Panc1 (cell line): Measurements from ENCODE around the gene CEP85L. TPM values are rescaled to one million over a fixed set of nuclear protein-coding genes. Genes with fewer than 3 reads are reported as not detected.
"Not testable (repeated sequence)": the region's sequence is repeated elsewhere in the genome, so short reads cannot be mapped to it uniquely, and the experiment has no call there.

Experiments used
- ATAC-seq: fragments of 200-7000 bp; cut with Tn5 transposase; 2 replicates; pipeline ENCODE4 v1.9.1; 2020; ENCODE audit warnings: mild to moderate bottlenecking, moderate library complexity
- BruUV-seq: library from RNA; stranded (reverse); fragments of 400-500 nt; replicated peaks from 2 replicates; lab custom pipeline; 2021; lab: Mats Ljungman, UMichigan
- CTCF ChIA-PET: fragments of 300-600 bp; sonication (Branson Sonifier 250); formaldehyde crosslinking; loops from one replicate; lab custom pipeline; 2022; ENCODE audit warnings: antibody characterized with exemption; lab: Charles Lee
- POLR2A ChIA-PET: fragments of 300-600 bp; sonication (Branson Sonifier 250); formaldehyde crosslinking; loops from one replicate; lab custom pipeline; 2022; ENCODE audit warnings: antibody characterized with exemption; lab: Charles Lee
- DNase-seq: peaks from one replicate; pipeline ENCODE4 v3.0.0-alpha.2; 2010; ENCODE audit warnings: low read depth, low spot score
- H3K27ac ChIP-seq: 2 replicates; pipeline ENCODE4 v1.5.1; 2011; ENCODE audit warnings: mild to moderate bottlenecking, low read length, inconsistent platforms
- H3K27me3 ChIP-seq: fragments of 200-500 bp; sonication (Bioruptor generic); 2 replicates; pipeline ENCODE4 v1.6.0; 2014; ENCODE audit warnings: low read length, inconsistent platforms; ENCODE audit not compliant: control insufficient read depth, insufficient read depth
- H3K36me3 ChIP-seq: fragments of 200-500 bp; sonication (Bioruptor generic); 2 replicates; pipeline ENCODE4 v1.5.1; 2014; ENCODE audit warnings: inconsistent platforms, mild to moderate bottlenecking, low read length, moderate library complexity; ENCODE audit not compliant: control insufficient read depth, insufficient read depth
- H3K4me1 ChIP-seq: 2 replicates; pipeline ENCODE4 v1.5.1; 2011; ENCODE audit warnings: inconsistent platforms, mild to moderate bottlenecking, low read length, moderate library complexity; ENCODE audit not compliant: control insufficient read depth, insufficient read depth
- H3K4me3 ChIP-seq, 2 experiments: 2 replicates each; pipeline ENCODE4 v1.5.1; 2011 to 2012; ENCODE audit warnings: low read depth in 2 of 2, low read length in 2 of 2, mild to moderate bottlenecking in 2 of 2, inconsistent platforms in 1 of 2, moderate library complexity in 1 of 2
- H3K9me3 ChIP-seq: fragments of 200-500 bp; sonication (Bioruptor generic); 2 replicates; pipeline ENCODE4 v1.5.1; 2014; ENCODE audit warnings: low read depth, mild to moderate bottlenecking, inconsistent platforms, low read length, moderate library complexity; ENCODE audit not compliant: control insufficient read depth, insufficient read depth
- POLR2AphosphoS5 ChIP-seq: IDR thresholded peaks from 2 replicates; pipeline ENCODE4 v1.6.1; 2012; ENCODE audit warnings: mild to moderate bottlenecking, low read depth, low read length, moderate library complexity
- SIN3A ChIP-seq: IDR thresholded peaks from 2 replicates; pipeline ENCODE4 v1.6.1; 2012; ENCODE audit warnings: low read depth, mild to moderate bottlenecking, low read length, moderate library complexity, borderline replicate concordance; ENCODE audit not compliant: insufficient read depth
- TCF7L2 ChIP-seq: IDR thresholded peaks from 2 replicates; pipeline ENCODE4 v1.6.1; 2011; ENCODE audit warnings: mild to moderate bottlenecking, low read depth, low read length, inconsistent platforms
- in situ Hi-C: cut with HindIII; loops from 2 replicates; pipeline ENCODE4 v1.10.0; 2016; ENCODE audit warnings: low sequenced_read_pairs, low pct_unique_long_range_greater_than_20kb
- intact Hi-C: fragments of 100-400 bp; cut with micrococcal nuclease; formaldehyde crosslinking; loops from one replicate; pipeline ENCODE4 v1.10.0; 2022; ENCODE audit not compliant: unreplicated experiment
- total RNA-seq: library from RNA; stranded (reverse); gene quantifications from one replicate; pipeline ENCODE4 v1.2.1, GENCODE V29; 2021; ENCODE audit not compliant: unreplicated experiment
- TF ChIP-seq, protein P1 (sequence below): fragments of 450-650 bp; IDR thresholded peaks from 2 replicates; pipeline ENCODE4 v1.5.1; 2017; ENCODE audit warnings: mild to moderate bottlenecking
- TF ChIP-seq, protein P2 (sequence below), 2 experiments: IDR thresholded peaks; 2 replicates each; pipeline ENCODE4 v1.6.1; 2011 to 2012; ENCODE audit warnings: low read depth in 2 of 2, control low read depth in 1 of 2, low read length in 1 of 2, mild to moderate bottlenecking in 1 of 2, moderate library complexity in 1 of 2; ENCODE audit not compliant: insufficient read depth in 1 of 2

The CEP85L gene
- total RNA-seq, 1 experiment from 2014 or later, result 6.7 TPM

DNA sequence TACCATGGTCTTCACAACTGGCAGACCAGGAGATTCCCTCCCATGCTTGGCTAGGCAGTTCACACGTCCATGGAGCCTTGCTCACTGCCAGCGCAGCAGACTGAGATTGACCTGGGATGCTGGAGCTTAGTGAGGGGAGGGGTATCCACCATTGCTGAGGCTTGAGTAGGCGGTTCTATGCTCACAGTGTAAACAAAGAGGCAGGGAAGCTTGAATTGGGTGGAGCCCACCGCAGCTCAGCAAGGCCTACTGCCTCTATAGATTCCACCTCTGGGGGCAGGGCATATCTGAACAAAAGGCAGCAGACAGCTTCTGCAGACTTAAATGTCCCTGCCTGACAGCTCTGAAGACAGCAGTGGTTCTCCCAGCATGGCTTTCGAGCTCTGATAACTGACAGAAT is 230.1 kb downstream of the CEP85L start:
- ATAC-seq, H3K27me3 ChIP-seq, BruUV-seq, DNase-seq, H3K4me3 ChIP-seq, H3K4me1 ChIP-seq, H3K27ac ChIP-seq, POLR2A ChIA-PET, CTCF ChIA-PET, H3K9me3 ChIP-seq, H3K36me3 ChIP-seq, intact Hi-C loops, in situ Hi-C loops: not testable (repeated sequence)

DNA sequence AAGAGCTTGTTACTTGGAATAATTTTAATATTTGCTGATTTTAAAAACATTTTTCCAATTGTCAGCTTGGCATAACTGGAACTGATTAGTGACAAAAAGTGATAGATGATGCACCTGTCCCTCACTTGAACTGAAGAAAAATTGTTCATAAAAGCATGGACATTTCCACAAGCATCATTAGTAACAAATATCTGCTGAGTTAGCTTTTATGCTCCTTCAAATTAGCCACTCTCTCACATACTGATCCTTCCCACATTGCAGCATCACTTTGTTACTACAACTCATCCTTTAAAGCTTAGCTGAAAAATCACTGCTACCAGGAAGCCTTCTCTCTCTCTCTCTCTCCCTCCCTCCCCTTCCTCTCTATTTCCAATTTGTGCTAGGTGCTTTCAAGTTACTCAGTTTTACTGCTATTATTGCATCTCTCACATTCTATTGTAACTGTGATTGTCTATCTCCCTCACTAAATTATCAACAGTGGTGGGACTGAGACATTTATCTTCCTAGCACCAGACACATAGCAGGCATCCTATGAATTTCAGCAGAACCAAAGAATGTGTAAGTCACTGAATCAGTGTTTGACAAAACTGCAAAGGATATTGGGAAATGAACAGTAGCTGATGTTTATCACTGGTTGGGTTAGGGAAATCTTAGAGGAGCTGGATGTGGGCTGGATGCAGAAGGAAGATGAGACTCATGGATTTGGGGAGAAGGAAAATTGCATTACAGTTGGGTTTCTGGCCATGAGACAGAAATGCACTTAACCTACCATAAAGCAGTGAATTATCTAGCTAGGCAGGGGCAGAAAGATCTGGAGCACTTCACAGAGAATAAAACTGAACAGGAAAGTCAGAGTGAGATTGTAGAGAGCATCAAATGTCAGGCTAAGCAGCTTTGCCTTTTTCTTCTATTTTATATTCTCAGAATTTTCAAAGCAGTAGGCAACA is 231.7 kb downstream of the CEP85L start:
- Histone ChIP-seq H3K27me3 (no peaks in the 10 kb centered on the region), H3K4me3 (no peak overlapping the region), H3K9me3 (no peaks in the 10 kb centered on the region), H3K36me3 (no peaks in the 10 kb centered on the region), H3K27ac (no peak overlapping the region), H3K4me1 (no peaks in the 10 kb centered on the region)
- ChIA-PET POLR2A (no interaction called here), CTCF (no interaction called here)
- intact Hi-C loops (no loop called here), in situ Hi-C loops (no loop called here)
- no peak for DNase-seq
- no peak for ATAC-seq
- no TSS peak for BruUV-seq
- TF ChIP-seq TCF7L2 (no peak), POLR2AphosphoS5 (no peak), SIN3A (no peak)
- TF ChIP-seq, protein P1, sequence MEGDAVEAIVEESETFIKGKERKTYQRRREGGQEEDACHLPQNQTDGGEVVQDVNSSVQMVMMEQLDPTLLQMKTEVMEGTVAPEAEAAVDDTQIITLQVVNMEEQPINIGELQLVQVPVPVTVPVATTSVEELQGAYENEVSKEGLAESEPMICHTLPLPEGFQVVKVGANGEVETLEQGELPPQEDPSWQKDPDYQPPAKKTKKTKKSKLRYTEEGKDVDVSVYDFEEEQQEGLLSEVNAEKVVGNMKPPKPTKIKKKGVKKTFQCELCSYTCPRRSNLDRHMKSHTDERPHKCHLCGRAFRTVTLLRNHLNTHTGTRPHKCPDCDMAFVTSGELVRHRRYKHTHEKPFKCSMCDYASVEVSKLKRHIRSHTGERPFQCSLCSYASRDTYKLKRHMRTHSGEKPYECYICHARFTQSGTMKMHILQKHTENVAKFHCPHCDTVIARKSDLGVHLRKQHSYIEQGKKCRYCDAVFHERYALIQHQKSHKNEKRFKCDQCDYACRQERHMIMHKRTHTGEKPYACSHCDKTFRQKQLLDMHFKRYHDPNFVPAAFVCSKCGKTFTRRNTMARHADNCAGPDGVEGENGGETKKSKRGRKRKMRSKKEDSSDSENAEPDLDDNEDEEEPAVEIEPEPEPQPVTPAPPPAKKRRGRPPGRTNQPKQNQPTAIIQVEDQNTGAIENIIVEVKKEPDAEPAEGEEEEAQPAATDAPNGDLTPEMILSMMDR, result no peak
- TF ChIP-seq, protein P2, sequence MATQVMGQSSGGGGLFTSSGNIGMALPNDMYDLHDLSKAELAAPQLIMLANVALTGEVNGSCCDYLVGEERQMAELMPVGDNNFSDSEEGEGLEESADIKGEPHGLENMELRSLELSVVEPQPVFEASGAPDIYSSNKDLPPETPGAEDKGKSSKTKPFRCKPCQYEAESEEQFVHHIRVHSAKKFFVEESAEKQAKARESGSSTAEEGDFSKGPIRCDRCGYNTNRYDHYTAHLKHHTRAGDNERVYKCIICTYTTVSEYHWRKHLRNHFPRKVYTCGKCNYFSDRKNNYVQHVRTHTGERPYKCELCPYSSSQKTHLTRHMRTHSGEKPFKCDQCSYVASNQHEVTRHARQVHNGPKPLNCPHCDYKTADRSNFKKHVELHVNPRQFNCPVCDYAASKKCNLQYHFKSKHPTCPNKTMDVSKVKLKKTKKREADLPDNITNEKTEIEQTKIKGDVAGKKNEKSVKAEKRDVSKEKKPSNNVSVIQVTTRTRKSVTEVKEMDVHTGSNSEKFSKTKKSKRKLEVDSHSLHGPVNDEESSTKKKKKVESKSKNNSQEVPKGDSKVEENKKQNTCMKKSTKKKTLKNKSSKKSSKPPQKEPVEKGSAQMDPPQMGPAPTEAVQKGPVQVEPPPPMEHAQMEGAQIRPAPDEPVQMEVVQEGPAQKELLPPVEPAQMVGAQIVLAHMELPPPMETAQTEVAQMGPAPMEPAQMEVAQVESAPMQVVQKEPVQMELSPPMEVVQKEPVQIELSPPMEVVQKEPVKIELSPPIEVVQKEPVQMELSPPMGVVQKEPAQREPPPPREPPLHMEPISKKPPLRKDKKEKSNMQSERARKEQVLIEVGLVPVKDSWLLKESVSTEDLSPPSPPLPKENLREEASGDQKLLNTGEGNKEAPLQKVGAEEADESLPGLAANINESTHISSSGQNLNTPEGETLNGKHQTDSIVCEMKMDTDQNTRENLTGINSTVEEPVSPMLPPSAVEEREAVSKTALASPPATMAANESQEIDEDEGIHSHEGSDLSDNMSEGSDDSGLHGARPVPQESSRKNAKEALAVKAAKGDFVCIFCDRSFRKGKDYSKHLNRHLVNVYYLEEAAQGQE (IDR thresholded peaks at IDR 0.05; ENCODE audit: insufficient read depth in 1 of 2, low read depth in 2 of 2, low read length in 1 of 2), result no peak

Other genes with a start within 250 kb of the CEP85L start
- gene PLN, start 103.3 kb downstream of the CEP85L start, total RNA-seq, result not detected
- gene ASF1A, start 242.6 kb upstream of the CEP85L start, total RNA-seq, result 28.5 TPM